Measurements from ENCODE around the gene UBE2J1. TPM values are rescaled to one million over a fixed set of nuclear protein-coding genes. Genes with fewer than 3 reads are reported as not detected.

The UBE2J1 gene
- polyA plus RNA-seq, 1 donor from 2014 or later, result 47.2 TPM

DNA sequence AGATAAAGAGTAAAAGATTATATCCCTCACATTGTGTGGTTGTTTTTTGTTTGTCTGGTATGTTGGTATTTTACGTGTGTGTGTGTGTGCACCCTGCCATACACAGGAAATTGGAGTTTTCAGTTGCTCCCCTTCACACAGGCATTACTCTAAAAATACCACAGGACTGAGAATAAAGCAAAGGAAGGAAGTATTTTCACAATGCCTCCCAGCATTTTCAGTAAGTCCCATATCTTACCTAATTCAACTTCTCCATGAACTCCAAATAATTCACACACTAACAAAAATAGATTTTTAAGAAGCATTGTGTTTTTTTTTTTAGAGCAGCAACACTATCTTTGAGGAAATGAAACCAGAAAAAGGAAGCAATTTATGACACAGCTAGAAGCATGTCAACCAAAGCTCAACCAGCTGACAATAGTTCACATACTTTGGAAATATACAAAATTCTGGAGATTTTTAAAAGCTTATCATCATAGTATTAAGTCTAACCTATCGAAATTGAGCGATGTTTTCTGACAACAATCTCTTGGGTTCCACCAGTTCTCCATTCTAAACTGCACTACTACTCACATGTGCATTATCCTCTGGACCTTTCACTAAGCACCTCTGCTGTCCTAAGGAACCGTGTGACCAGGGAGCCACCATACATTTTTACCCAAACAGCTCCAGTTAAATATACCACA lies 2.1 kb downstream of the UBE2J1 start:
- H3K27me3 ChIP-seq (ENCODE audit: insufficient read depth, low read depth, low read length), result no peaks in the 10 kb centered on the region
- no peaks in the 10 kb centered on the region for H3F3A ChIP-seq (ENCODE audit: insufficient read depth, low read length, poor library complexity, severe bottlenecking)
- no peaks in the 10 kb centered on the region for H4K20me1 ChIP-seq (ENCODE audit: insufficient read depth)
- H2AFZ ChIP-seq (ENCODE audit: low read depth, low read length), result no peak overlapping the region
- TF ChIP-seq POLR2AphosphoS5 (IDR thresholded peaks at IDR 0.05) (no peak), MXI1 (conservative IDR thresholded peaks at IDR 0.05; ENCODE audit: poor library complexity, severe bottlenecking) (no peak), EZH2 (IDR thresholded peaks at IDR 0.05; ENCODE audit: borderline replicate concordance, insufficient read depth, low read length, poor library complexity, severe bottlenecking) (no peak), TAF1 (IDR thresholded peaks at IDR 0.05; ENCODE audit: low read depth) (no peak), SMC3 (conservative IDR thresholded peaks at IDR 0.05; ENCODE audit: poor library complexity) (no peak), EP300 (conservative IDR thresholded peaks at IDR 0.05; ENCODE audit: poor library complexity, severe bottlenecking) (no peak)
- no peaks in the 10 kb centered on the region for H3K36me3 ChIP-seq (ENCODE audit: insufficient read depth, low read length)
- H3K9me2 ChIP-seq (ENCODE audit: insufficient read depth, low read length), result no peaks in the 10 kb centered on the region
- peak overlapping the region; percentile 49 for H3K4me2 ChIP-seq (ENCODE audit: low read length)
- no peaks in the 10 kb centered on the region for H3K9me3 ChIP-seq (ENCODE audit: low read length)
- no peak overlapping the region for H3K27ac ChIP-seq (ENCODE audit: low read length)
- peak overlapping the region; percentile 91 for H3K4me3 ChIP-seq (ENCODE audit: low read length)
- H3K79me2 ChIP-seq (replicated peaks; ENCODE audit: insufficient read depth, low read length), result peaks cover 70% of the 10 kb centered on the region
- peak overlapping the region; percentile 4 for H3K9ac ChIP-seq (ENCODE audit: low read length)

DNA sequence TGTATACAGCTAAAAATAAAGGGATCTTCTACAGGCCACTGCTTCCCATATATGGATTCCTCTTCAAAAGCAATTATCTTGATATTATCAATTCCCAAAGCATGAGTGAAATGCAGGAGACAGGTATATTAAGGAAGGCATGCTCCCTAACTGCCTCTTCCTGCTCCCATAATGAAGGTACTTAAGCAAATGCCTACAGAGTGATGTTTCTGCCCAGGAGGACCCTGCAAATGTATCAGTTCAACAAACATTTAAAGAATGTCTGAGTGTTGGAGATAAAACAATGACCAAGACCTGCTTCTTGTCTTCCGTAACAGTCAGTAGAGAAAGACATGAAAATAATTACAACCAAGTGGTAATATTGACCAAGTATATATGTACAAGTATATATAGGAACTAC lies 4.2 kb downstream of the UBE2J1 start:
- Histone ChIP-seq H3K27me3 (ENCODE audit: insufficient read depth, low read depth, low read length) (no peaks in the 10 kb centered on the region), H3K4me3 (ENCODE audit: low read length) (peak overlapping the region; percentile 23), H3K79me2 (replicated peaks; ENCODE audit: insufficient read depth, low read length) (peaks cover 73% of the 10 kb centered on the region), H3K4me2 (ENCODE audit: low read length) (no peak overlapping the region), H3K9me2 (ENCODE audit: insufficient read depth, low read length) (no peaks in the 10 kb centered on the region), H3K9ac (ENCODE audit: low read length) (no peak overlapping the region), H4K20me1 (ENCODE audit: insufficient read depth) (no peaks in the 10 kb centered on the region), H3K36me3 (ENCODE audit: insufficient read depth, low read length) (no peaks in the 10 kb centered on the region), H3K9me3 (ENCODE audit: low read length) (no peaks in the 10 kb centered on the region), H3F3A (ENCODE audit: insufficient read depth, low read length, poor library complexity, severe bottlenecking) (no peaks in the 10 kb centered on the region), H2AFZ (ENCODE audit: low read depth, low read length) (no peak overlapping the region), H3K27ac (ENCODE audit: low read length) (peak overlapping the region; percentile 7)
- TF ChIP-seq POLR2AphosphoS5 (IDR thresholded peaks at IDR 0.05) (no peak), TAF1 (IDR thresholded peaks at IDR 0.05; ENCODE audit: low read depth) (no peak), MXI1 (conservative IDR thresholded peaks at IDR 0.05; ENCODE audit: poor library complexity, severe bottlenecking) (no peak), RAD21 (conservative IDR thresholded peaks at IDR 0.05) (no peak), SMC3 (conservative IDR thresholded peaks at IDR 0.05; ENCODE audit: poor library complexity) (no peak), EZH2 (IDR thresholded peaks at IDR 0.05; ENCODE audit: borderline replicate concordance, insufficient read depth, low read length, poor library complexity, severe bottlenecking) (no peak), EP300 (conservative IDR thresholded peaks at IDR 0.05; ENCODE audit: poor library complexity, severe bottlenecking) (no peak)
- TF ChIP-seq, protein P1, sequence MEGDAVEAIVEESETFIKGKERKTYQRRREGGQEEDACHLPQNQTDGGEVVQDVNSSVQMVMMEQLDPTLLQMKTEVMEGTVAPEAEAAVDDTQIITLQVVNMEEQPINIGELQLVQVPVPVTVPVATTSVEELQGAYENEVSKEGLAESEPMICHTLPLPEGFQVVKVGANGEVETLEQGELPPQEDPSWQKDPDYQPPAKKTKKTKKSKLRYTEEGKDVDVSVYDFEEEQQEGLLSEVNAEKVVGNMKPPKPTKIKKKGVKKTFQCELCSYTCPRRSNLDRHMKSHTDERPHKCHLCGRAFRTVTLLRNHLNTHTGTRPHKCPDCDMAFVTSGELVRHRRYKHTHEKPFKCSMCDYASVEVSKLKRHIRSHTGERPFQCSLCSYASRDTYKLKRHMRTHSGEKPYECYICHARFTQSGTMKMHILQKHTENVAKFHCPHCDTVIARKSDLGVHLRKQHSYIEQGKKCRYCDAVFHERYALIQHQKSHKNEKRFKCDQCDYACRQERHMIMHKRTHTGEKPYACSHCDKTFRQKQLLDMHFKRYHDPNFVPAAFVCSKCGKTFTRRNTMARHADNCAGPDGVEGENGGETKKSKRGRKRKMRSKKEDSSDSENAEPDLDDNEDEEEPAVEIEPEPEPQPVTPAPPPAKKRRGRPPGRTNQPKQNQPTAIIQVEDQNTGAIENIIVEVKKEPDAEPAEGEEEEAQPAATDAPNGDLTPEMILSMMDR (IDR thresholded peaks at IDR 0.05; ENCODE audit: poor library complexity, severe bottlenecking), result no peak
- TF ChIP-seq, protein P2, sequence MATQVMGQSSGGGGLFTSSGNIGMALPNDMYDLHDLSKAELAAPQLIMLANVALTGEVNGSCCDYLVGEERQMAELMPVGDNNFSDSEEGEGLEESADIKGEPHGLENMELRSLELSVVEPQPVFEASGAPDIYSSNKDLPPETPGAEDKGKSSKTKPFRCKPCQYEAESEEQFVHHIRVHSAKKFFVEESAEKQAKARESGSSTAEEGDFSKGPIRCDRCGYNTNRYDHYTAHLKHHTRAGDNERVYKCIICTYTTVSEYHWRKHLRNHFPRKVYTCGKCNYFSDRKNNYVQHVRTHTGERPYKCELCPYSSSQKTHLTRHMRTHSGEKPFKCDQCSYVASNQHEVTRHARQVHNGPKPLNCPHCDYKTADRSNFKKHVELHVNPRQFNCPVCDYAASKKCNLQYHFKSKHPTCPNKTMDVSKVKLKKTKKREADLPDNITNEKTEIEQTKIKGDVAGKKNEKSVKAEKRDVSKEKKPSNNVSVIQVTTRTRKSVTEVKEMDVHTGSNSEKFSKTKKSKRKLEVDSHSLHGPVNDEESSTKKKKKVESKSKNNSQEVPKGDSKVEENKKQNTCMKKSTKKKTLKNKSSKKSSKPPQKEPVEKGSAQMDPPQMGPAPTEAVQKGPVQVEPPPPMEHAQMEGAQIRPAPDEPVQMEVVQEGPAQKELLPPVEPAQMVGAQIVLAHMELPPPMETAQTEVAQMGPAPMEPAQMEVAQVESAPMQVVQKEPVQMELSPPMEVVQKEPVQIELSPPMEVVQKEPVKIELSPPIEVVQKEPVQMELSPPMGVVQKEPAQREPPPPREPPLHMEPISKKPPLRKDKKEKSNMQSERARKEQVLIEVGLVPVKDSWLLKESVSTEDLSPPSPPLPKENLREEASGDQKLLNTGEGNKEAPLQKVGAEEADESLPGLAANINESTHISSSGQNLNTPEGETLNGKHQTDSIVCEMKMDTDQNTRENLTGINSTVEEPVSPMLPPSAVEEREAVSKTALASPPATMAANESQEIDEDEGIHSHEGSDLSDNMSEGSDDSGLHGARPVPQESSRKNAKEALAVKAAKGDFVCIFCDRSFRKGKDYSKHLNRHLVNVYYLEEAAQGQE (IDR thresholded peaks at IDR 0.05; ENCODE audit: borderline replicate concordance), result no peak
